Testis (tissue), 3 donors: Measurements from ENCODE around the gene PCDHB16. TPM values are rescaled to one million over a fixed set of nuclear protein-coding genes. Genes with fewer than 3 reads are reported as not detected.
"Not testable (repeated sequence)": the region's sequence is repeated elsewhere in the genome, so short reads cannot be mapped to it uniquely, and the experiment has no call there.

ENCODE experiments used
- DNase-seq: peaks from one replicate; pipeline ENCODE4 v3.0.0-alpha.2; 2019
- H3K27ac ChIP-seq, 2 donors: fragments of 200-600 bp; sonication (generic); one replicate each; pipeline ENCODE4 v1.5.1; 2019
- H3K27me3 ChIP-seq: fragments of 200-600 bp; sonication (generic); one replicate; pipeline ENCODE4 v1.5.1; 2019
- H3K36me3 ChIP-seq: fragments of 200-600 bp; sonication (generic); one replicate; pipeline ENCODE4 v1.5.1; 2017; ENCODE audit warnings: low read depth; ENCODE audit errors: missing control alignments
- H3K4me1 ChIP-seq: fragments of 200-600 bp; sonication (generic); one replicate; pipeline ENCODE4 v1.5.1; 2019
- H3K4me3 ChIP-seq, 2 donors: fragments of 200-600 bp; sonication (generic); one replicate each; pipeline ENCODE4 v1.5.1; 2017 to 2019
- H3K9me3 ChIP-seq: fragments of 200-600 bp; sonication (generic); one replicate; pipeline ENCODE4 v1.5.1; 2017
- POLR2A ChIP-seq: fragments of 450-650 bp; IDR thresholded peaks from one replicate; pipeline ENCODE4 v1.6.1; 2017; ENCODE audit warnings: antibody characterized with exemption, mild to moderate bottlenecking, moderate library complexity
- WGBS, 2 donors: methylation state at CpG; one replicate each; pipeline ENCODE4 v1.1.5; 2018; 5-methylcytosine and 5-hydroxymethylcytosine counted together
- intact Hi-C: fragments of 100-400 bp; cut with DNase I; formaldehyde crosslinking; loops from one replicate; pipeline ENCODE4 v1.15.1; 2023; ENCODE audit warnings: low total_unique reads
- polyA plus RNA-seq: library from polyadenylated mRNA; stranded (reverse); fragments of 350-450 nt; fragmentation: Illumina TruSeq; extraction: RNeasy Lipid Tissue Mini Kit (QIAGEN cat#74804); gene quantifications from one replicate; pipeline ENCODE4 v1.2.3, GENCODE V29; 2014; ENCODE audit warnings: low read depth, low replicate concordance; ENCODE audit not compliant: insufficient read depth
- total RNA-seq, 2 donors: library from RNA; depleted of rRNA; stranded (reverse); fragments of >200 nt; gene quantifications; one replicate each; pipeline ENCODE4 v1.2.3, GENCODE V29; 2016
- TF ChIP-seq, protein P1 (sequence below), 3 experiments: fragments of 450-650 bp in 2 of 3; fragments of 200-600 bp in 1 of 3; sonication (generic) in 1 of 3; IDR thresholded peaks; one replicate each; pipeline ENCODE4 v1.5.1; 2016 to 2019; ENCODE audit warnings: antibody characterized with exemption in 3 of 3, mild to moderate bottlenecking in 2 of 3, moderate library complexity in 1 of 3

Gene PCDHB16
- total and polyA plus RNA-seq, 3 donors from 2014 or later = 1.9 to 3.3 (median 2.6) TPM

DNA sequence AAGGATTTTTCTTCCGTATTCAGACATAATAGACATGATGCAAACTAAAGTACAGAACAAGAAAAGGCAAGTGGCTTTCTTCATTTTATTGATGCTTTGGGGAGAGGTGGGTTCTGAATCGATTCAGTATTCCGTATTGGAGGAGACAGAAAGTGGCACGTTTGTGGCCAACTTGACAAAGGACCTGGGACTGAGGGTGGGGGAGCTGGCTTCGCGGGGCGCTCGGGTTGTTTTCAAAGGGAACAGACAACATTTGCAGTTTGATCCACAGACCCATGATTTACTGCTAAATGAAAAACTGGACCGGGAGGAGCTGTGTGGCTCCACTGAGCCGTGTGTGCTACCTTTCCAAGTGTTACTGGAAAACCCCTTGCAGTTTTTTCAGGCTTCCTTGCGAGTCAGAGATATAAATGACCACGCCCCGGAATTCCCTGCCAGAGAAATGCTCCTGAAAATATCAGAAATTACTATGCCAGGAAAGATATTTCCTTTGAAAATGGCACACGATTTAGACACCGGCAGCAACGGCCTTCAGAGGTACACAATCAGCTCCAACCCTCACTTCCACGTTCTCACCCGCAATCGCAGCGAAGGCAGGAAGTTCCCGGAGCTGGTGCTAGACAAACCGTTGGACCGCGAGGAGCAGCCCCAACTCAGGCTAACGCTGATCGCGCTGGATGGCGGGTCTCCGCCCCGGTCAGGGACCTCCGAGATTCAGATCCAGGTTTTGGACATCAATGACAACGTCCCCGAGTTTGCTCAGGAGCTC is 31.8 kb upstream of the PCDHB16 start:
- Histone ChIP-seq H3K9me3 (no peaks in the 10 kb centered on the region), H3K27ac (no peak overlapping the region), H3K27me3 (no peaks in the 10 kb centered on the region), H3K4me1 (no peaks in the 10 kb centered on the region), H3K36me3 (no peaks in the 10 kb centered on the region), H3K4me3 (peak overlapping the region in 1 of 2 donors; percentile 18)
- TF ChIP-seq POLR2A = no peak
- TF ChIP-seq, protein P1, sequence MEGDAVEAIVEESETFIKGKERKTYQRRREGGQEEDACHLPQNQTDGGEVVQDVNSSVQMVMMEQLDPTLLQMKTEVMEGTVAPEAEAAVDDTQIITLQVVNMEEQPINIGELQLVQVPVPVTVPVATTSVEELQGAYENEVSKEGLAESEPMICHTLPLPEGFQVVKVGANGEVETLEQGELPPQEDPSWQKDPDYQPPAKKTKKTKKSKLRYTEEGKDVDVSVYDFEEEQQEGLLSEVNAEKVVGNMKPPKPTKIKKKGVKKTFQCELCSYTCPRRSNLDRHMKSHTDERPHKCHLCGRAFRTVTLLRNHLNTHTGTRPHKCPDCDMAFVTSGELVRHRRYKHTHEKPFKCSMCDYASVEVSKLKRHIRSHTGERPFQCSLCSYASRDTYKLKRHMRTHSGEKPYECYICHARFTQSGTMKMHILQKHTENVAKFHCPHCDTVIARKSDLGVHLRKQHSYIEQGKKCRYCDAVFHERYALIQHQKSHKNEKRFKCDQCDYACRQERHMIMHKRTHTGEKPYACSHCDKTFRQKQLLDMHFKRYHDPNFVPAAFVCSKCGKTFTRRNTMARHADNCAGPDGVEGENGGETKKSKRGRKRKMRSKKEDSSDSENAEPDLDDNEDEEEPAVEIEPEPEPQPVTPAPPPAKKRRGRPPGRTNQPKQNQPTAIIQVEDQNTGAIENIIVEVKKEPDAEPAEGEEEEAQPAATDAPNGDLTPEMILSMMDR (IDR thresholded peaks at IDR 0.05) = no peak
- intact Hi-C loops = no loop called here
- 21 to 48% methylated on average over 20 to 33 of the region's 33 CpGs for WGBS, 2 donors
- no peak for DNase-seq

DNA sequence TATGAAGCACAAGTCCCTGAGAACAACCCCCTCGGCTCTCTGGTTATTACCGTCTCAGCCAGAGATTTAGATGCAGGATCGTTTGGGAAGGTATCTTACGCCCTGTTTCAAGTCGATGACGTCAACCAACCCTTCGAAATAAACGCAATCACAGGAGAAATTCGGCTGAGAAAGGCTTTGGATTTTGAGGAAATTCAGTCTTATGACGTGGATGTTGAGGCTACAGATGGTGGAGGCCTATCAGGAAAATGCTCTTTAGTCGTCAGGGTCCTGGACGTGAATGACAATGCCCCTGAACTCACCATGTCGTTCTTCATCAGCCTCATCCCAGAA is 31.2 kb upstream of the PCDHB16 start:
- Histone ChIP-seq H3K4me1 (no peaks in the 10 kb centered on the region), H3K27ac (no peak overlapping the region), H3K27me3 (no peaks in the 10 kb centered on the region), H3K36me3 (no peaks in the 10 kb centered on the region), H3K9me3 (no peaks in the 10 kb centered on the region), H3K4me3 (peak overlapping the region in 1 of 2 donors; percentile 18)
- TF ChIP-seq, protein P1 (IDR thresholded peaks at IDR 0.05) = no peak
- TF ChIP-seq POLR2A = no peak
- no peak for DNase-seq
- intact Hi-C loops = no loop called here
- 25 to 62% methylated on average over 13 of the region's 13 CpGs for WGBS, 2 donors

DNA sequence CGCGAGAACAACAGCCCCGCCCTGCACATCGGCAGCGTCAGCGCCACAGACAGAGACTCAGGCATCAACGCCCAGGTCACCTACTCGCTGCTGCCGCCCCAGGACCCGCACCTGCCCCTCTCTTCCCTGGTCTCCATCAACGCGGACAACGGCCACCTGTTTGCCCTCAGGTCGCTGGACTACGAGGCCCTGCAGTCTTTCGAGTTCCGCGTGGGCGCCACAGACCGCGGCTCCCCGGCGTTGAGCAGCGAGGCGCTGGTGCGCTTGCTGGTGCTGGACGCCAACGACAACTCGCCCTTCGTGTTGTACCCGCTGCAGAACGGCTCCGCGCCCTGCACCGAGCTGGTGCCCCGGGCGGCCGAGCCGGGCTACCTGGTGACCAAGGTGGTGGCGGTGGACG is 30.6 kb upstream of the PCDHB16 start:
- intact Hi-C loops, H3K9me3 ChIP-seq, H3K36me3 ChIP-seq, H3K4me1 ChIP-seq, H3K27me3 ChIP-seq, H3K27ac ChIP-seq, DNase-seq: not testable (repeated sequence)
- H3K4me3 ChIP-seq = peak overlapping the region in 1 of 2 donors; percentile 18
- WGBS, 2 donors = 26 to 53% methylated on average over 3 to 37 of the region's 41 CpGs

DNA sequence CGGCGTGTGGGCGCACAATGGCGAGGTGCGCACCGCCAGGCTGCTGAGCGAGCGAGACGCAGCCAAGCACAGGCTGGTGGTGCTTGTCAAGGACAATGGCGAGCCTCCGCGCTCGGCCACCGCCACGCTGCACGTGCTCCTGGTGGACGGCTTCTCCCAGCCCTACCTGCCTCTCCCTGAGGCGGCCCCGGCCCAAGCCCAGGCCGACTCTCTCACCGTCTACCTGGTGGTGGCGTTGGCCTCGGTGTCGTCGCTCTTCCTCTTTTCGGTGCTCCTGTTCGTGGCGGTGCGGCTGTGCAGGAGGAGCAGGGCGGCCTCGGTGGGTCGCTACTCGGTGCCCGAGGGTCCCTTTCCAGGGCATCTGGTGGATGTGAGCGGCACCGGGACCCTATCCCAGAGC is 30.1 kb upstream of the PCDHB16 start:
- intact Hi-C loops, H3K9me3 ChIP-seq: not testable (repeated sequence)
- WGBS, 2 donors = 23 to 36% methylated on average over 8 to 35 of the region's 36 CpGs

DNA sequence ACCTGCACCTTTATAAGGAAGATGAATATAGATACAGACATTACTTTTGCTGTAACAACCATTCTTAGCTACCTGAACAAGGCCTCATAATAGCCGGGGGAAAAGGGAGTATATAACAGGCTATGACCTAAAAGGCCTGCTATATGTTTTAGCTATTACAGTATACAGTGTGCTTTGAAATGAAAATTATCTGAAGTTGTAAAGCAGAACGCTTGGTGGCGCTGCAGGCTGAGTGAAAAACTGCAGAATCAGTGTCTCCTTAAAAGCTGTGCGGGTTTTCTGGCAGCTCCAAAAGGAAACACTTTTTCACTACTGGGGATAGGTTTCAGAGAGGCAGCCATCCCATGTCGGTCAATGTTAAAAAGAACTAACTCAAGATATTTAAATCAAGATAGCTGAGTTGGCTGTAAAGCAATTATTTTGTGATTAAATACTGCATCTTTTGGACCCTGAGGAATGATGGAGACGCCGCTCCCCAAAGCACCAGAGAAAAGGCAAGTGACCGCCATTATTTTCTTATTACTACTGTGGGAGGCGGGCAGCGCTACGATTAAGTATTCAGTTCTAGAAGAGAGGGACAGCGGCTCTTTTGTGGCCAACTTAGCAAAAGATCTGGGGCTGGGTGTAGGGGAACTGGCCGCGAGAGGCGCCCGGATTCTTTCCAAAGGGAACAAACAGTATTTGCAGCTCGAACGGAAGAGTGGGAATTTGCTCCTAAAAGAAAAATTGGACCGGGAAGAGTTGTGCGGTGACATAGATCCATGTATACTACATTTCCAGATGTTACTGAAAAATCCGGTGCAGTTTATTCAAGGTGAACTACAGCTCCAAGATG is 26.4 kb upstream of the PCDHB16 start:
- DNase-seq = no peak
- intact Hi-C loops = no loop called here
- 22 to 36% methylated on average over 21 of the region's 21 CpGs for WGBS, 2 donors
- Histone ChIP-seq H3K4me1 (no peaks in the 10 kb centered on the region), H3K27ac (no peak overlapping the region), H3K4me3 (peak overlapping the region in 1 of 2 donors; percentile 2), H3K9me3 (no peaks in the 10 kb centered on the region), H3K27me3 (no peaks in the 10 kb centered on the region), H3K36me3 (no peaks in the 10 kb centered on the region)
- TF ChIP-seq, protein P1 (IDR thresholded peaks at IDR 0.05) = peak in 2 of 3 experiments; percentile 17 to 22
- no peak for TF ChIP-seq POLR2A

More for the DNA sequence above, 30.1 kb upstream of the PCDHB16 start:
- H3K4me1 ChIP-seq, H3K27me3 ChIP-seq, DNase-seq, H3K4me3 ChIP-seq, H3K27ac ChIP-seq, H3K36me3 ChIP-seq: not testable (repeated sequence)

DNA sequence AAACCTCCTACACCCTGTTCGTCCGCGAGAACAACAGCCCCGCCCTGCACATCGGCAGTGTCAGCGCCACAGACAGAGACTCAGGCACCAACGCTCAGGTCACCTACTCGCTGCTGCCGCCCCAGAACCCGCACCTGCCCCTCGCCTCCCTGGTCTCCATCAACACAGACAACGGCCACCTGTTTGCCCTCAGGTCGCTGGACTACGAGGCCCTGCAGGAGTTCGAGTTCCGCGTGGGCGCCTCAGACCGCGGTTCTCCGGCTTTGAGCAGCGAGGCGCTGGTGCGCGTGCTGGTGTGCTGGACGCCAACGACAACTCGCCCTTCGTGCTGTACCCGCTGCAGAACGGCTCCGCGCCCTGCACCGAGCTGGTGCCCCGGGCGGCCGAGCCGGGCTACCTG is 24.8 kb upstream of the PCDHB16 start:
- H3K9me3 ChIP-seq, H3K27me3 ChIP-seq, DNase-seq, intact Hi-C loops, H3K27ac ChIP-seq, H3K36me3 ChIP-seq, H3K4me1 ChIP-seq, H3K4me3 ChIP-seq: not testable (repeated sequence)
- WGBS, 2 donors = 31% methylated on average over 38 of the region's 38 CpGs; no CpG with 5 or more reads in 1 of the 2 donors

DNA sequence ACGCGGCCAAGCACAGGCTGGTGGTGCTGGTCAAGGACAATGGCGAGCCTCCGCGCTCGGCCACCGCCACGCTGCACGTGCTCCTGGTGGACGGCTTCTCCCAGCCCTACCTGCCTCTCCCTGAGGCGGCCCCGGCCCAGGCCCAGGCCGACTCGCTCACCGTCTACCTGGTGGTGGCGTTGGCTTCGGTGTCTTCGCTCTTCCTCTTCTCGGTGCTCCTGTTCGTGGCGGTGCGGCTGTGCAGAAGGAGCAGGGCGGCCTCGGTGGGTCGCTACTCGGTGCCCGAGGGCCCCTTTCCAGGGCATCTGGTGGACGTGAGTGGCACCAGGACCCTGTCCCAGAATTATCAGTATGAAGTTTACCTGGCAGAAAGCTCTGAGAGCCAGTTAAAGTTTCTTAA is 24.3 kb upstream of the PCDHB16 start:
- H3K4me1 ChIP-seq, H3K36me3 ChIP-seq, H3K9me3 ChIP-seq, H3K27ac ChIP-seq, DNase-seq, intact Hi-C loops, H3K4me3 ChIP-seq, H3K27me3 ChIP-seq: not testable (repeated sequence)
- 28 to 36% methylated on average over 13 to 16 of the region's 28 CpGs for WGBS, 2 donors
